GM18526 (cell line): ENCODE measurements around the gene LIPI.

Experiments used
- POLR2A ChIP-seq: IDR thresholded peaks from 3 replicates; pipeline ENCODE4 v1.6.1; 2011; ENCODE audit not compliant: insufficient read length; ENCODE audit errors: extremely low read depth

The LIPI gene

GRCh38 chr21:14064296-14064645, 146.5 kb downstream of the LIPI start:
- TF ChIP-seq POLR2A = no peak
